Heart left ventricle (tissue), 13 donors: Measurements from ENCODE around the gene HLA-DQB2.

ENCODE experiments used
- POLR2A ChIP-seq, 2 donors: fragments of 450-650 bp; IDR thresholded peaks; one replicate each; pipeline ENCODE4 v1.6.1; 2017; ENCODE audit warnings: antibody characterized with exemption in 2 of 2, mild to moderate bottlenecking in 2 of 2, moderate library complexity in 2 of 2
- TF ChIP-seq, protein P1 (sequence below), 12 donors: fragments of 200-600 bp; sonication (generic) in 4 of 12; IDR thresholded peaks; one replicate each; pipeline versions ENCODE4 v1.5.0 to v1.8.0; 2018 to 2022; ENCODE audit warnings: antibody characterized with exemption in 12 of 12, mild to moderate bottlenecking in 5 of 12
- donor health status: ischemic (EF 13 %, LVEDD 7.1; RV severe dilation, severe dysfunction).
- donor health status: DM: no; HTN: yes; CAD: no.
- donor health status: DM: no; HTN: no; CAD: no.
- donor health status: ischemic (EF 25% LVEDD 6.9; RV normal size, moderate dysfunction).
- donor health status: ischemic (EF 25% LVEDD 5.7; RV mildly dilated, moderate dysfunction).
- donor health status: ischemic (EF 35%, LVEDD 5.7; RV mildly dilated, moderate dysfunction).
- donor health status: nonischemic (EF 11% LVEDD 7.7; RV severe dilation, severe dysfunction).
- donor health status: DM: yes; HTN: yes; CAD: no.
- donor health status: PGD.
- donor health status: ischemic (EF 29% LVEDD 5.4; RV normal size, mild dysfunction).
- donor health status: nonischemic (EF 23%, LVEDD 6.1; RV moderate dilation, normal function).

DNA sequence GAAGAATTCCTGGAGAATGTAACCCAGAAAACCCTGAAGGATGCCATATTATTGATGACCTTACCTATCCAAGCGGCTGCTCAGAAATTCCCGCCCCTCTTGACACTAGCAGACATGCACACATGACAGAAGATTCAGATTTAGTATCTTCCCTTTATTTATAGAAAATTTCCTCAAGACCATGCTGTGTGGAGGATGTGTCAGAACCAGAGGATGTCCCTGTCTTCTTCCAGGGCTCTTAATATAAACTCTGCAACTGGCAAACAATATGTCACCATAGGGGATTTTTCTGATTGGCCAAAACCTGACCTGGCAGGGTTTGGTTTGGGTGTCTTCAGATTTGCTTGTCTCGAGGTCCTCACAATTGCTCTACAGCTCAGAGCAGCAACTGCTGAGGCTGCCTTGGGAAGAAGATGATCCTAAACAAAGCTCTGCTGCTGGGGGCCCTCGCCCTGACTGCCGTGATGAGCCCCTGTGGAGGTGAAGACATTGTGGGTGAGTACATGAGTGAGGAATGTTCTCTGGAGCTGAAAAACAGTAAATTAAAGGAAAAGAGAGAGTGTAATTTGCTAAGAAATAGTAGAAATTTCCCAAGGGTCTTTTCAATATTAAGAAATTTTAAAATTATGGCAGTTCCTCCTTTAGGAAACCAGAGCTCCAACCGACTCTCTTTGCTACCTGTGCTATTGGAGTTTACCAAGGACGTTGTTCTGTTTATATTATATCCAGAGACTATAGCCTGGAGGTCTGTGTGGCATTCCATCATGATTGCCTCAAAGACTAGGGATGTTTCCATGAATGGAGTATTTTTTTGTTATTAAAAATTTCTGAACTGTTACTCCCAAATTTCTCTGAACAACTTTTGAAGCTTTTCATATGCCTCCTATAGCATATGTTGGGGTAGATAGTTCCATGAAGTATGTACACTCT is 22.0 kb downstream of the HLA-DQB2 start, which contains the start of gene HLA-DQA2:
- TF ChIP-seq, protein P1, sequence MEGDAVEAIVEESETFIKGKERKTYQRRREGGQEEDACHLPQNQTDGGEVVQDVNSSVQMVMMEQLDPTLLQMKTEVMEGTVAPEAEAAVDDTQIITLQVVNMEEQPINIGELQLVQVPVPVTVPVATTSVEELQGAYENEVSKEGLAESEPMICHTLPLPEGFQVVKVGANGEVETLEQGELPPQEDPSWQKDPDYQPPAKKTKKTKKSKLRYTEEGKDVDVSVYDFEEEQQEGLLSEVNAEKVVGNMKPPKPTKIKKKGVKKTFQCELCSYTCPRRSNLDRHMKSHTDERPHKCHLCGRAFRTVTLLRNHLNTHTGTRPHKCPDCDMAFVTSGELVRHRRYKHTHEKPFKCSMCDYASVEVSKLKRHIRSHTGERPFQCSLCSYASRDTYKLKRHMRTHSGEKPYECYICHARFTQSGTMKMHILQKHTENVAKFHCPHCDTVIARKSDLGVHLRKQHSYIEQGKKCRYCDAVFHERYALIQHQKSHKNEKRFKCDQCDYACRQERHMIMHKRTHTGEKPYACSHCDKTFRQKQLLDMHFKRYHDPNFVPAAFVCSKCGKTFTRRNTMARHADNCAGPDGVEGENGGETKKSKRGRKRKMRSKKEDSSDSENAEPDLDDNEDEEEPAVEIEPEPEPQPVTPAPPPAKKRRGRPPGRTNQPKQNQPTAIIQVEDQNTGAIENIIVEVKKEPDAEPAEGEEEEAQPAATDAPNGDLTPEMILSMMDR (IDR thresholded peaks at IDR 0.05) = no peak
- no peak for TF ChIP-seq POLR2A (IDR thresholded peaks at IDR 0.05)
